Measurements from ENCODE around the gene GIPC2. TPM values are rescaled to one million over a fixed set of nuclear protein-coding genes. Genes with fewer than 3 reads are reported as not detected.

The GIPC2 gene
- total RNA-seq, 1 experiment from 2014 or later, result 0.26 TPM

DNA sequence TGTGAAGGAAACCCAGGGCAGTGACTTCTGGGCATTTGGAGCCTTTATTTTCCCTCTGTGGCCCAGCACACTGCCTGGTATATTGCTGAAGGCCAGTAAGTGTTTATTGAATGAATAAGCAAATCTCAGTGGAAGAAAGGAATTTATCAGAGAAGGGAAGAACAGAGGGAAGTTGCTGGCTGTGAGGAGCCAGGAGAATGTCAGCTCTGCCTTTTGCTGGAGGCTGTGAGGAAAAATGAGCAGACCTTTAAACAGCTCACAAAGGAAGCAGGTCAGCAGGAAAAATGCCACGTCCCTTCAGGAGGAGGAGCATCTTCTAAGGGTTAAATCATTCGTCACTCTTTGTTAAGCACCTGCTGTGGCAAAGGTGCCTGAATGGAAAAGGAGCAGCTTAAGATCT lies 75.9 kb downstream of the GIPC2 start:
- DNase-seq (ENCODE audit: low read depth, low spot score) (no peak), ATAC-seq (no peak)
- Histone ChIP-seq H3K27me3 (ENCODE audit: control insufficient read depth, insufficient read depth, low read length) (no peaks in the 10 kb centered on the region), H3K4me1 (ENCODE audit: control insufficient read depth, insufficient read depth, low read length) (no peaks in the 10 kb centered on the region), H3K36me3 (ENCODE audit: control insufficient read depth, insufficient read depth, low read length) (no peaks in the 10 kb centered on the region), H3K9me3 (ENCODE audit: control insufficient read depth, insufficient read depth, low read depth, low read length) (no peaks in the 10 kb centered on the region), H3K27ac (ENCODE audit: low read length) (no peak overlapping the region), H3K4me3 (ENCODE audit: low read depth in 2 of 2, low read length in 2 of 2) (no peak overlapping the region)
- TF ChIP-seq, protein P1, sequence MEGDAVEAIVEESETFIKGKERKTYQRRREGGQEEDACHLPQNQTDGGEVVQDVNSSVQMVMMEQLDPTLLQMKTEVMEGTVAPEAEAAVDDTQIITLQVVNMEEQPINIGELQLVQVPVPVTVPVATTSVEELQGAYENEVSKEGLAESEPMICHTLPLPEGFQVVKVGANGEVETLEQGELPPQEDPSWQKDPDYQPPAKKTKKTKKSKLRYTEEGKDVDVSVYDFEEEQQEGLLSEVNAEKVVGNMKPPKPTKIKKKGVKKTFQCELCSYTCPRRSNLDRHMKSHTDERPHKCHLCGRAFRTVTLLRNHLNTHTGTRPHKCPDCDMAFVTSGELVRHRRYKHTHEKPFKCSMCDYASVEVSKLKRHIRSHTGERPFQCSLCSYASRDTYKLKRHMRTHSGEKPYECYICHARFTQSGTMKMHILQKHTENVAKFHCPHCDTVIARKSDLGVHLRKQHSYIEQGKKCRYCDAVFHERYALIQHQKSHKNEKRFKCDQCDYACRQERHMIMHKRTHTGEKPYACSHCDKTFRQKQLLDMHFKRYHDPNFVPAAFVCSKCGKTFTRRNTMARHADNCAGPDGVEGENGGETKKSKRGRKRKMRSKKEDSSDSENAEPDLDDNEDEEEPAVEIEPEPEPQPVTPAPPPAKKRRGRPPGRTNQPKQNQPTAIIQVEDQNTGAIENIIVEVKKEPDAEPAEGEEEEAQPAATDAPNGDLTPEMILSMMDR (IDR thresholded peaks at IDR 0.05), result no peak
- TF ChIP-seq SIN3A (IDR thresholded peaks at IDR 0.05; ENCODE audit: borderline replicate concordance, insufficient read depth, low read depth, low read length) (no peak), TCF7L2 (IDR thresholded peaks at IDR 0.05; ENCODE audit: low read depth, low read length) (no peak), POLR2AphosphoS5 (IDR thresholded peaks at IDR 0.05; ENCODE audit: low read depth, low read length) (no peak), REST (IDR thresholded peaks at IDR 0.05; ENCODE audit: insufficient read depth in 1 of 2, low read depth in 2 of 2, low read length in 1 of 2) (no peak)
- POLR2A ChIA-PET, result no interaction called here
- in situ Hi-C loops (cut with HindIII; ENCODE audit: low pct_unique_long_range_greater_than_20kb, low sequenced_read_pairs), result no loop called here
- BruUV-seq (replicated peaks), result no TSS peak
- intact Hi-C loops (cut with micrococcal nuclease; ENCODE audit: unreplicated experiment), result no loop called here
- CTCF ChIA-PET, result no interaction called here

DNA sequence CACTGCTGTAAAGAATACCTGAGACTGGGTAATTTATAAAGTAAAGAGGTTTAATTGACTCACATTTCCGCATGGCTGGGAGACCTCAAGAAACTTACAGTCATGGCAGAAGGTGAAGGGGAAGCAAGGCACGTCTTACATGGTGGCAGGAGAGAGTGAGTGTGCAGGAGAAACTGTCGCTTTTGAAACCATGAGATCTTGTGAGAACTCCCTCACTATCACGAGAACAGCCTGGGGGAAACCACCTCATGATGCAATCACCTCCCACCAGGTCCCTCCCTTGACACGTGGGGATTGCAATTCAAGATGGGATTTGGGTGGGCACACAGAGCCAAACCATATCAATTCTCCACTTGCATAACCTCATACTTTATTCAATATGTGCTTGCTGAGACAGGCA lies 76.6 kb downstream of the GIPC2 start:
- Histone ChIP-seq H3K27me3 (ENCODE audit: control insufficient read depth, insufficient read depth, low read length) (no peaks in the 10 kb centered on the region), H3K4me3 (ENCODE audit: low read depth in 2 of 2, low read length in 2 of 2) (no peak overlapping the region), H3K4me1 (ENCODE audit: control insufficient read depth, insufficient read depth, low read length) (no peaks in the 10 kb centered on the region), H3K36me3 (ENCODE audit: control insufficient read depth, insufficient read depth, low read length) (no peaks in the 10 kb centered on the region), H3K27ac (ENCODE audit: low read length) (no peak overlapping the region), H3K9me3 (ENCODE audit: control insufficient read depth, insufficient read depth, low read depth, low read length) (no peaks in the 10 kb centered on the region)
- ATAC-seq, result no peak
- ChIA-PET CTCF (interaction anchor here (0.6 kb wide), 1 partner anchor 16 kb away, joined by 3 read pairs; no protein-coding TSS in a partner anchor), POLR2A (no interaction called here)
- TF ChIP-seq SIN3A (IDR thresholded peaks at IDR 0.05; ENCODE audit: borderline replicate concordance, insufficient read depth, low read depth, low read length) (no peak), POLR2AphosphoS5 (IDR thresholded peaks at IDR 0.05; ENCODE audit: low read depth, low read length) (no peak), TCF7L2 (IDR thresholded peaks at IDR 0.05; ENCODE audit: low read depth, low read length) (no peak), REST (IDR thresholded peaks at IDR 0.05; ENCODE audit: insufficient read depth in 1 of 2, low read depth in 2 of 2, low read length in 1 of 2) (no peak)
- TF ChIP-seq, protein P1 (IDR thresholded peaks at IDR 0.05), result no peak
- BruUV-seq (replicated peaks), result no TSS peak
- DNase-seq (ENCODE audit: low read depth, low spot score), result no peak
- intact Hi-C loops (cut with micrococcal nuclease; ENCODE audit: unreplicated experiment) (no loop called here), in situ Hi-C loops (cut with HindIII; ENCODE audit: low pct_unique_long_range_greater_than_20kb, low sequenced_read_pairs) (no loop called here)

Data from Panc1 (cell line).